ENCODE results near the gene TMPRSS13. TPM values are rescaled to one million over a fixed set of nuclear protein-coding genes. Genes with fewer than 3 reads are reported as not detected.

TMPRSS13 gene
- total RNA-seq, 3 donors from 2014 or later, result 0.32 to 1.9 (median 0.72) TPM

- Histone ChIP-seq H3K4me3 (no peak overlapping the region), H3K9me3 (no peaks in the 10 kb centered on the region), H3K4me1 (ENCODE audit: low read depth) (peaks cover 4% of the 10 kb centered on the region), H3K36me3 (ENCODE audit: low read depth) (no peaks in the 10 kb centered on the region)
- intact Hi-C loops (cut with DNase I, micrococcal nuclease), result no loop called here
- peak; percentile 20 for ATAC-seq
- no peak for DNase-seq
- TF ChIP-seq, protein P1, sequence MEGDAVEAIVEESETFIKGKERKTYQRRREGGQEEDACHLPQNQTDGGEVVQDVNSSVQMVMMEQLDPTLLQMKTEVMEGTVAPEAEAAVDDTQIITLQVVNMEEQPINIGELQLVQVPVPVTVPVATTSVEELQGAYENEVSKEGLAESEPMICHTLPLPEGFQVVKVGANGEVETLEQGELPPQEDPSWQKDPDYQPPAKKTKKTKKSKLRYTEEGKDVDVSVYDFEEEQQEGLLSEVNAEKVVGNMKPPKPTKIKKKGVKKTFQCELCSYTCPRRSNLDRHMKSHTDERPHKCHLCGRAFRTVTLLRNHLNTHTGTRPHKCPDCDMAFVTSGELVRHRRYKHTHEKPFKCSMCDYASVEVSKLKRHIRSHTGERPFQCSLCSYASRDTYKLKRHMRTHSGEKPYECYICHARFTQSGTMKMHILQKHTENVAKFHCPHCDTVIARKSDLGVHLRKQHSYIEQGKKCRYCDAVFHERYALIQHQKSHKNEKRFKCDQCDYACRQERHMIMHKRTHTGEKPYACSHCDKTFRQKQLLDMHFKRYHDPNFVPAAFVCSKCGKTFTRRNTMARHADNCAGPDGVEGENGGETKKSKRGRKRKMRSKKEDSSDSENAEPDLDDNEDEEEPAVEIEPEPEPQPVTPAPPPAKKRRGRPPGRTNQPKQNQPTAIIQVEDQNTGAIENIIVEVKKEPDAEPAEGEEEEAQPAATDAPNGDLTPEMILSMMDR (IDR thresholded peaks at IDR 0.05), result no peak
These were observed 46.8 kb downstream of the TMPRSS13 start for GRCh38 chr11:117882311-117882905.

DNA sequence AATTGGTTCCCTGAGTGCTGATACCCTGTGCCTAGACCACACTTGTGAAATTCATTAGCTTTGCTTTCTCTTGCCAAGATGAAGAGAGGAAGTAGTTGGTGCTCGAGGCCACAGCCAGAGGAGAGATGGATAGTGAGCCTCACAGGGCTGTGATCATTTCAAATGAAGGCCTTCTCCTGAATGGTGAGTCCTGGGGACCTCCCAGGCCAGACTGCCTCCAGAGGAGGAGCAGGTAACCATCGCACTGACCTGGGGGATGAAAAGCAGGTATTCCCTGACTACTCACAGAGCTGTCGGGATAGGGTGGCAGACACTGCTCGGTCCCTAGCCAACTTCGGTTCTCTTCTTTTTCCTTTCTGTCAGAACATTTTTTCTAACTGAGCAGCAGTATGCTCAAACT, 48.0 kb downstream of the TMPRSS13 start:
- TF ChIP-seq, protein P1 (IDR thresholded peaks at IDR 0.05), result no peak
- intact Hi-C loops (cut with DNase I, micrococcal nuclease), result no loop called here
- Histone ChIP-seq H3K4me3 (no peak overlapping the region), H3K9me3 (no peaks in the 10 kb centered on the region), H3K36me3 (ENCODE audit: low read depth) (no peaks in the 10 kb centered on the region), H3K4me1 (ENCODE audit: low read depth) (peaks cover 7% of the 10 kb centered on the region)
- DNase-seq (no peak), ATAC-seq (no peak)

DNA sequence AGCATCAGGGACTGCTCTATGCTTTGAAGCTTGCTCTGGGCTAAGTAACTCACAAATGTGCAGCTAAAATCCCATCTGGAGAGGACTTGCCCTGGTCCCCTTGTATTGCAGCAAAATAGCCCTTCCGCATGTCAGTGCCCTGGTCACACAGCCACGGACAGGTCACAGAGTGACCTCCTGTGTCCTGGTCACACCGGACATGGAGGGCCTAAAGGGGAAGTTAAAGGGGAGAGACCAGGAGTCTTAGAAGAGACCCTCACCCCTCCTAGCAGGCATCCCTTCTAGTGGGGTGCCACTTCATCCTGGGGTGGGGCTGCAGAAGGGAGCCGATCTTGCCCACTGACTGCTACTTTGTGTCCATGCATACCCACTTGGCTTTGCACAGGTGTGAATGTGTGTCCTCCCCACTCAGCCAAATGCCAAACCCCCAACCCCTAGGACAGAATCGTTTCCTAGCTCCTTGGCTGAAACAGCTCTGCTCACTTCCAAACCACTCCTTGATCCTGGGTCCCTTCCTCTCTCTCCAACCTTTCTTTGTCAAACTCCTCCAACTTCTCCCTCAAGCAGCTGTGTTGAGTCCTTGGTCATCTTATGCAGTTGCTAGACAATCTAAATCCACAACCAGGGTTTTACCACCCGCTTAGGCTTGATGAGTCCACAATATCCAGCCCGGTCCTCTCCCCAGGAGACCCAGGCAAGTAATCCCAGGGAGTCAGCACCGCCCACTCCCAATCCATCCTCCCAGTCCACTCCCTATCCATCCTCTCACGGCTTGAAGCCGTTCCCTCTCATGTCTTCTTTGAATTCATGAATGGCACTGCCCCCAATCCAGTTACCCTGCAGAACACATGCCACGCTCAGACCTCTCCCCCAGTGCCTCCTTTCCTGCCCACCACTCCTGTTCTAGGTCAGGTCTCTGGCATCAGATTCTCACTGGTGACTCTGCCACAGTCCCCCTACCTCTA, 49.4 kb downstream of the TMPRSS13 start:
- H3K9me3 ChIP-seq, result no peaks in the 10 kb centered on the region
- intact Hi-C loops (cut with DNase I, micrococcal nuclease), result no loop called here
- ATAC-seq (no peak), DNase-seq (no peak)
- H3K4me3 ChIP-seq, result no peak overlapping the region
- TF ChIP-seq, protein P1 (IDR thresholded peaks at IDR 0.05), result no peak
- no peaks in the 10 kb centered on the region for H3K36me3 ChIP-seq (ENCODE audit: low read depth)
- H3K4me1 ChIP-seq (ENCODE audit: low read depth), result peaks cover 10% of the 10 kb centered on the region

DNA sequence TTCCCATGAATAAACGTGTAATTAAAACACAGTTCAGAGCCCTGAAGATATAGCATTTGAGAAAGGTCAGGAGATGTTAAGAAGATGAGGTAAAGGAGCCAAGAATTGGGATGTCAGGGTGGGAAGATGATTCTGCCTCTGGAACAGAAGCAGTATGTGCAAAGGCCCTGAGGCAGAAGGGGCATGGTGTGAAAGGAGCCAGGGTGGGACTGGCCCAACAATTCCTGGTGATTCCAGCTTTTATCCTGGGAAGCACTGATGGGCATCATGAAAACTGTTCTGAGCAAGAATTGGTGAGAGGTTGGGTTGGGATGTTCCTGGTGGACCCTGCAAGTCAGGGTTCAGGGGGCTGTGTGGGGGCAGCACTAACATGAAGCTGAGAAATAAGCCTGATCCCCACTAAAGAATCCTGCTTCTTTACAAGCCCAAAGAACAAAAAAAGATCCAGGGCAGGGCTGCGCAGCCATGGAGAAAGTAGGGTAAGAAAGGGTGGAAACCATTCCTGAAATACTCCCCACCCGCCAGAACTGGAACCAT, 50.2 kb downstream of the TMPRSS13 start:
- peaks cover 10% of the 10 kb centered on the region for H3K4me1 ChIP-seq (ENCODE audit: low read depth)
- TF ChIP-seq, protein P1 (IDR thresholded peaks at IDR 0.05), result no peak

DNA sequence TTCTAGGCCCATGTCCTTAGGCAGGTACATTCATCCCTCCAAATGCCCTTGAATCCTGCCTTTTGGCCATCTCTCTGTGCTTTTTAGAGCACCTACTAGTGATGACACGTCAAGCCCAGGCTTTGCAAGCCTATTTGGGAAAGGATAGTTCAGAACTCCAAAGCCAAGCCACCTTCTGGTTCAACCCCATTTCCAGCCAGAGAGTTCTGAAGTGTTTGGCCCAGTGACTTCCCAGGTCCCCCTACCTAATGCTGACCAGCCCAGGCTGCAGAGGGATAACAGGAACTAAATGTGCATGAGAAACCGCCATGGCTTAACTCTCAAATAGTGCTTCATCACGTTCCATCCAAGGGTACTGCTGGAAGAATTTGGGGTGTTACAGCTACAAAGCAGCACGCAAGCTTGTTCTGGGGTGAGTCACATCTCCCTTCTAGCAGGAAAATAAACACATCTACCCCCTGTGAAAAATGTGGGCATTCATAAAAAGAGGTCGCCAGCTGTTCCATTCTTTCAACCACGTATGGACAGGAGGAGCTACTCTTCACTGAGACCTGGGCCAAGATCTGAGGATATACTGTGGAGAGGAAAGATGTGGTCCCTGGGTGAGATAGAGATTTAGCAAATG, 50.8 kb downstream of the TMPRSS13 start:
- intact Hi-C loops (cut with DNase I, micrococcal nuclease), result no loop called here
- no peak for DNase-seq
- no peak overlapping the region for H3K4me3 ChIP-seq

More for the DNA sequence above, 50.2 kb downstream of the TMPRSS13 start:
- H3K4me3 ChIP-seq, result no peak overlapping the region
- H3K9me3 ChIP-seq, result no peaks in the 10 kb centered on the region
- intact Hi-C loops (cut with DNase I, micrococcal nuclease), result no loop called here
- DNase-seq (no peak), ATAC-seq (no peak)
- no peaks in the 10 kb centered on the region for H3K36me3 ChIP-seq (ENCODE audit: low read depth)

More for the DNA sequence above, 50.8 kb downstream of the TMPRSS13 start:
- TF ChIP-seq, protein P1 (IDR thresholded peaks at IDR 0.05), result no peak
- ATAC-seq, result no peak
- H3K9me3 ChIP-seq, result no peaks in the 10 kb centered on the region
- peaks cover 10% of the 10 kb centered on the region for H3K4me1 ChIP-seq (ENCODE audit: low read depth)
- no peaks in the 10 kb centered on the region for H3K36me3 ChIP-seq (ENCODE audit: low read depth)

Measured in mucosa of descending colon (tissue), 3 donors.